Mesenchymal stem cell (in vitro differentiated cells and primary cell): ENCODE data around the gene RNF32.

Source experiments
- DNase-seq: peaks from one replicate; pipeline ENCODE4 v3.0.0-alpha.2; 2013
- H2AFZ ChIP-seq: one replicate; pipeline ENCODE4 v1.6.1; 2013; ENCODE audit warnings: low read depth, mild to moderate bottlenecking, control low read depth, inconsistent platforms, low read length, moderate library complexity
- H2AK5ac ChIP-seq: 2 replicates; pipeline ENCODE4 v1.6.1; 2013; ENCODE audit warnings: low read length, moderate library complexity, mild to moderate bottlenecking, inconsistent platforms; ENCODE audit not compliant: severe bottlenecking
- H2BK120ac ChIP-seq: one replicate; pipeline ENCODE4 v1.6.1; 2013; ENCODE audit warnings: low read depth, mild to moderate bottlenecking, inconsistent platforms, low read length, moderate library complexity
- H2BK12ac ChIP-seq, 2 experiments: one replicate each; pipeline ENCODE4 v1.6.1; 2013; ENCODE audit warnings: inconsistent platforms in 2 of 2, low read length in 2 of 2, mild to moderate bottlenecking in 2 of 2, moderate library complexity in 2 of 2, control low read depth in 1 of 2
- H2BK15ac ChIP-seq: one replicate; pipeline ENCODE4 v1.6.1; 2013; ENCODE audit warnings: mild to moderate bottlenecking, low read depth, inconsistent platforms; ENCODE audit not compliant: poor library complexity, severe bottlenecking
- H2BK5ac ChIP-seq: 2 replicates; pipeline ENCODE4 v1.6.1; 2013; ENCODE audit warnings: low read depth, mild to moderate bottlenecking, low read length, control low read depth, inconsistent platforms; ENCODE audit not compliant: poor library complexity, severe bottlenecking
- H3K14ac ChIP-seq, 2 experiments: one replicate each; pipeline ENCODE4 v1.6.1; 2013; ENCODE audit warnings: inconsistent platforms in 2 of 2, low read length in 2 of 2, control low read depth in 1 of 2, mild to moderate bottlenecking in 1 of 2, moderate library complexity in 1 of 2
- H3K18ac ChIP-seq, 2 experiments: one replicate each; pipeline ENCODE4 v1.6.1; 2013; ENCODE audit warnings: inconsistent platforms in 2 of 2, low read length in 2 of 2, control low read depth in 1 of 2, low read depth in 1 of 2, mild to moderate bottlenecking in 1 of 2
- H3K23ac ChIP-seq, 2 experiments: one replicate each; pipeline ENCODE4 v1.6.1; 2013; ENCODE audit warnings: inconsistent platforms in 2 of 2, low read length in 2 of 2, mild to moderate bottlenecking in 2 of 2, moderate library complexity in 2 of 2, control low read depth in 1 of 2
- H3K27ac ChIP-seq: 2 replicates; pipeline ENCODE4 v1.5.1; 2013; ENCODE audit warnings: mild to moderate bottlenecking, moderate library complexity, low read length, control low read depth, inconsistent platforms; ENCODE audit not compliant: poor library complexity, severe bottlenecking
- H3K27me3 ChIP-seq, 2 experiments: 2 replicates each; pipeline versions ENCODE4 v1.6.1 to v1.7.0; 2013; ENCODE audit warnings: low read length in 2 of 2, mild to moderate bottlenecking in 2 of 2, moderate library complexity in 2 of 2, control low read depth in 1 of 2, inconsistent platforms in 1 of 2; ENCODE audit not compliant: control insufficient read depth in 1 of 2, insufficient read depth in 1 of 2
- H3K36me3 ChIP-seq, 2 experiments: 2 replicates each; pipeline versions ENCODE4 v1.6.1 to v1.7.0; 2013; ENCODE audit warnings: low read length in 2 of 2, control low read depth in 1 of 2, inconsistent platforms in 1 of 2, low read depth in 1 of 2, mild to moderate bottlenecking in 1 of 2; ENCODE audit not compliant: insufficient read depth in 2 of 2, control insufficient read depth in 1 of 2
- H3K4ac ChIP-seq, 2 experiments: one replicate each; pipeline ENCODE4 v1.6.1; 2013; ENCODE audit warnings: inconsistent platforms in 2 of 2, low read length in 2 of 2, mild to moderate bottlenecking in 2 of 2, moderate library complexity in 2 of 2, control low read depth in 1 of 2, low read depth in 1 of 2
- H3K4me1 ChIP-seq: 2 replicates; pipeline ENCODE4 v1.6.1; 2013; ENCODE audit warnings: low read depth, low read length, control low read depth; ENCODE audit not compliant: control insufficient read depth, insufficient read depth
- H3K4me2 ChIP-seq: 2 replicates; pipeline ENCODE4 v1.6.1; 2013; ENCODE audit warnings: low read length, mild to moderate bottlenecking, inconsistent platforms; ENCODE audit not compliant: poor library complexity, severe bottlenecking
- H3K4me3 ChIP-seq, 2 experiments: 2 replicates each; pipeline versions ENCODE4 v1.5.1 to v1.7.0; 2013; ENCODE audit warnings: low read length in 2 of 2, mild to moderate bottlenecking in 2 of 2, control low read depth in 1 of 2, low read depth in 1 of 2; ENCODE audit not compliant: insufficient read depth in 1 of 2
- H3K79me1 ChIP-seq: replicated peaks from 2 replicates; pipeline ENCODE4 v1.6.1; 2013; ENCODE audit warnings: mild to moderate bottlenecking, control low read depth, low read length, inconsistent platforms; ENCODE audit not compliant: poor library complexity, severe bottlenecking
- H3K9ac ChIP-seq: 2 replicates; pipeline ENCODE4 v1.7.0; 2013; ENCODE audit warnings: mild to moderate bottlenecking, low read length, moderate library complexity
- H3K9me3 ChIP-seq: 2 replicates; pipeline ENCODE4 v1.7.0; 2013; ENCODE audit warnings: mild to moderate bottlenecking, low read length; ENCODE audit not compliant: control insufficient read depth
- H4K8ac ChIP-seq: one replicate; pipeline ENCODE4 v1.6.1; 2013; ENCODE audit warnings: inconsistent platforms, mild to moderate bottlenecking, low read length, moderate library complexity
- H4K91ac ChIP-seq: one replicate; pipeline ENCODE4 v1.6.1; 2013; ENCODE audit warnings: mild to moderate bottlenecking, low read length, inconsistent platforms
- WGBS: methylation state at CpG from one replicate; pipeline ENCODE4 v1.1.7; 2013; ENCODE audit warnings: mixed read lengths; 5-methylcytosine and 5-hydroxymethylcytosine counted together

Gene RNF32

DNA sequence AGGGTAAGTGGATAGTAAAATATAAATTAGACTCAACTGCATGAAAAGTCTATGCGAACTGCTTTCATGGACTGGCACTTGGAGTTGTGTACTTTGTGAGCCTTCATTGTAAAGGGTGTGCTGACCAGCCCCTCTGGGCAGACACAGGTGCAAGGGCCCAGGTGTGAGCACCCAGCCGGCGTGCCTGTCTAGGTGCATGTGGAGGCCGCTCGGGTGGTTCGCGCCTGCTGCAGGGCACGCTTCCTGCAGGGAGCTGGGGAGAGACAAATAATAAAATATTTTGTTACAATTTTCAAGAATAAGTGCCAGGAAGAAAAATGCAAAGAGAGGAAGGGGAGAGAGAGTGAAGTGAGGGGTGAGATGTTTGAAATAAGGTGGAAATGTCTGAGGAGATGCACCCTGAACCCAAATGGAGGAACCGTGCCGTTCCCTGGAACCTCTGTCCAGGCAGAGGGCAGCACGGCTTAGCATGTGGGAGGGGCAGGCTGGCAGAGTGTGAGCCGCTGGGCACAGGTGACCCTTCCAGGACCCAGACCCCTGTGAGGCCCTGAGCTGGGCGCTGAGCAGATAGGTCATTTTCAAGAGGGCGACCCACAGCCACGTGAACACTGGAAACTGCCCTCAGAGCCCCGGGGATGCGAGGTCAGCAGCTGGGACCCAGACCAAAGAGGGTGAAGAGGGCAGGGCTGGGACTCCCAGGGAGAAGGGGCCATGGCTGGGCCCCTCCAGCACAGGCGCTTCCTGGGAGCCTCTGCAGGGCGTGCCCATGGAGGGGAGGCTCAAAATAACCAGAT is 28.7 kb downstream of the RNF32 start:
- no peak overlapping the region for H3K4ac ChIP-seq
- no peak overlapping the region for H2BK15ac ChIP-seq
- no peak overlapping the region for H3K23ac ChIP-seq
- no peak overlapping the region for H2BK12ac ChIP-seq
- no peaks in the 10 kb centered on the region for H3K9me3 ChIP-seq
- H2BK120ac ChIP-seq = no peak overlapping the region
- H3K27me3 ChIP-seq = no peaks in the 10 kb centered on the region
- no peak overlapping the region for H3K14ac ChIP-seq
- 97% methylated on average over 14 of the region's 19 CpGs for WGBS
- no peak overlapping the region for H3K9ac ChIP-seq
- H2AK5ac ChIP-seq = no peak overlapping the region
- no peak overlapping the region for H2AFZ ChIP-seq
- no peak overlapping the region for H3K4me2 ChIP-seq
- peak overlapping the region in 1 of 2 experiments; percentile 14 for H3K4me3 ChIP-seq
- H3K27ac ChIP-seq = no peak overlapping the region
- no peak overlapping the region for H4K91ac ChIP-seq
- H3K18ac ChIP-seq = no peak overlapping the region
- H3K36me3 ChIP-seq = peaks cover 8 to 23% of the 10 kb centered on the region in 2 experiments
- H2BK5ac ChIP-seq = no peak overlapping the region
- H4K8ac ChIP-seq = no peak overlapping the region
- no peaks in the 10 kb centered on the region for H3K79me1 ChIP-seq
- no peak for DNase-seq
- peaks cover 2% of the 10 kb centered on the region for H3K4me1 ChIP-seq

DNA sequence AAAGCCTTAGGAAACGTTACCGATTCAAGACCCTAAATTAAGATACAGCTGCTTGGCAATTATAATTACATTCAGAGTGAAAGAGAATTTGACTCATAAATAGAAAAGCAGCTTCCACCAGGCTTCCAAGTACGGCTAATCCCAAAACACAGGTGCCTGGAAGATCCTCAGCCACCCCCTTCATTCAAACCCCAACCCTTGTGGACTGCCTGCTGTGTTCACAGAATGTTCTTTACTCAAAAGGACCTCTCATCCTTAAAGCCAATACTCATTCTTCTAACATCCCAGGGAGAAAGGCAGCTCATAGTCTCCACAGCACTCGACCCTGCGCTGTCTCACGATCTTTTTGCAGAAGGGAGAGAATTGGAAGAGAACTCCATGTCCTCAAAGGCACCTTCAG is 32.9 kb downstream of the RNF32 start:
- Histone ChIP-seq H3K23ac (no peak overlapping the region), H2BK15ac (no peak overlapping the region), H3K36me3 (peaks cover 29 to 54% of the 10 kb centered on the region in 2 experiments), H3K4me1 (peaks cover under 1% of the 10 kb centered on the region), H3K79me1 (no peaks in the 10 kb centered on the region), H3K4me3 (no peak overlapping the region), H3K4ac (no peak overlapping the region), H3K14ac (no peak overlapping the region), H3K4me2 (no peak overlapping the region), H2BK12ac (no peak overlapping the region), H3K27me3 (no peaks in the 10 kb centered on the region), H3K9me3 (no peaks in the 10 kb centered on the region), H4K91ac (no peak overlapping the region), H4K8ac (no peak overlapping the region), H3K18ac (no peak overlapping the region), H3K9ac (no peak overlapping the region), H2AFZ (no peak overlapping the region), H2AK5ac (no peak overlapping the region), H2BK120ac (no peak overlapping the region), H3K27ac (no peak overlapping the region), H2BK5ac (no peak overlapping the region)
- no peak for DNase-seq
- 100% methylated on average over 5 of the region's 6 CpGs for WGBS

DNA sequence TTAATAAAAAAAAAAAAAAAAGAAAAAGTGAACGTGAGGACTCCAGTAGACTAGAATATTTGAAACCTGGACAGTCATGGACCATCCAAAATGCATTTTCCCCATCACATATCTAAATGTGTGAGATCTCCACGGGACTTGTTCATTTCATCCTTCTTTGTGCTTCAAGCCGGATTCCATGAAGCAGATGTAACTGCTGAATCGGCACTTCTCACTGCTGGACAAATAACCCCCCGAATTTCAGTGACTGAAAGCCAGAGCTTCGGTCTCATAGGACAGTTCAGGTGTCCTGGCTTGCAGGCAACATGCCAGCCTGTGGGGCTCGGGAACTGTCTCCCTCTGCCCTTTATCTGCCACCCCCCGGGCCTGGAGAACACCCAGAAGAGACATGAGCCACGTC is 33.3 kb downstream of the RNF32 start:
- no peak overlapping the region for H2AK5ac ChIP-seq
- H3K14ac ChIP-seq = no peak overlapping the region
- H3K4me3 ChIP-seq = no peak overlapping the region
- DNase-seq = no peak
- H3K9me3 ChIP-seq = no peaks in the 10 kb centered on the region
- no peak overlapping the region for H2AFZ ChIP-seq
- H3K36me3 ChIP-seq = peaks cover 29 to 56% of the 10 kb centered on the region in 2 experiments
- no peak overlapping the region for H2BK12ac ChIP-seq
- no peak overlapping the region for H3K27ac ChIP-seq
- H3K4me1 ChIP-seq = no peaks in the 10 kb centered on the region
- 96% methylated on average over 9 of the region's 9 CpGs for WGBS
- H3K9ac ChIP-seq = no peak overlapping the region
- no peak overlapping the region for H4K8ac ChIP-seq
- H2BK15ac ChIP-seq = no peak overlapping the region
- H3K4ac ChIP-seq = no peak overlapping the region
- H2BK5ac ChIP-seq = no peak overlapping the region
- no peak overlapping the region for H3K18ac ChIP-seq
- no peaks in the 10 kb centered on the region for H3K79me1 ChIP-seq
- no peak overlapping the region for H3K23ac ChIP-seq
- H2BK120ac ChIP-seq = no peak overlapping the region
- no peaks in the 10 kb centered on the region for H3K27me3 ChIP-seq
- no peak overlapping the region for H4K91ac ChIP-seq
- no peak overlapping the region for H3K4me2 ChIP-seq

DNA sequence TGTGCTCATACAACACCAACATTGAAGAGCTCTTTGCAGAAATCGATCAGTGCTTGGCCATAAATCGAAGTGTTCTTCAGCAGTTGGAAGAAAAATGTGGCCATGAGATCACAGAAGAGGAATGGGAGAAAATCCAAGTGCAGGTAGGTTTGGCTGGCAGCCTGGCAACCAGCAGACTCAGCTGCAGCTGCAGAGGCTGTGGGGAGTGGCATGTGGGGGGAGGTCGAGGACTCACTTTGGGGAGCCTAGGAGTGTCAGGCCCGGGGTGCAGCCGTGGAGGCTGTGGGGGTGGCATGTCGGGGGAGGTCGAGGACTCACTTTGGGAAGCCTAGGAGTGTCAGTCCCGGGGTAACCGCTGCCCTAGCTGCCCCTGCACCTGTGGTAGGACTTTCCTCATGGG is 35.1 kb downstream of the RNF32 start:
- Histone ChIP-seq H2AK5ac (no peak overlapping the region), H3K4ac (no peak overlapping the region), H3K14ac (no peak overlapping the region), H2BK15ac (no peak overlapping the region), H3K9me3 (no peaks in the 10 kb centered on the region), H2AFZ (no peak overlapping the region), H3K18ac (no peak overlapping the region), H3K79me1 (no peaks in the 10 kb centered on the region), H4K91ac (no peak overlapping the region), H3K27me3 (no peaks in the 10 kb centered on the region), H2BK12ac (no peak overlapping the region), H4K8ac (no peak overlapping the region), H2BK5ac (no peak overlapping the region), H2BK120ac (no peak overlapping the region), H3K4me1 (no peaks in the 10 kb centered on the region), H3K4me3 (no peak overlapping the region), H3K9ac (no peak overlapping the region), H3K23ac (no peak overlapping the region), H3K4me2 (no peak overlapping the region), H3K36me3 (peaks cover 28 to 68% of the 10 kb centered on the region in 2 experiments), H3K27ac (no peak overlapping the region)
- no peak for DNase-seq
- WGBS = 89% methylated on average over 9 of the region's 9 CpGs
